K562 (cell line): ENCODE measurements around the gene CDK9. TPM values are rescaled to one million over a fixed set of nuclear protein-coding genes. Genes with fewer than 3 reads are reported as not detected.
A peak's percentile ranks its signal among the peaks of the same experiment; 100 is the strongest.

Source experiments
- CC2D1A ChIP-seq: fragments of 450-650 bp; IDR thresholded peaks from 2 replicates; pipeline ENCODE4 v1.6.1; 2017; ENCODE audit warnings: mild to moderate bottlenecking
- KDM1A ChIP-seq, 2 experiments: fragments of 450-650 bp; IDR thresholded peaks; 2 replicates each; pipeline ENCODE4 v1.6.1; 2016; ENCODE audit warnings: mild to moderate bottlenecking in 2 of 2
- MEIS2 ChIP-seq: fragments of 450-650 bp; IDR thresholded peaks from 2 replicates; pipeline ENCODE4 v1.6.1; 2014; ENCODE audit warnings: mild to moderate bottlenecking; ENCODE audit not compliant: partially characterized antibody
- MYC ChIP-seq, 2 experiments: fragments of 250-450 bp in 1 of 2; sonication (Bioruptor Pico) in 1 of 2; IDR thresholded peaks; 2 replicates each; pipeline versions ENCODE4 v1.5.1 to v1.6.1; 2012 to 2021; ENCODE audit warnings: low read depth in 2 of 2, borderline replicate concordance in 1 of 2, improper control_type of control experiment in 1 of 2, low read length in 1 of 2, mild to moderate bottlenecking in 1 of 2, moderate library complexity in 1 of 2
- ZNF778 ChIP-seq: fragments of 450-650 bp; formaldehyde crosslinking; IDR thresholded peaks from 2 replicates; pipeline ENCODE4 v1.4.0; 2020; ENCODE audit warnings: mild to moderate bottlenecking, moderate library complexity
- polyA plus RNA-seq, 8 experiments: library from polyadenylated mRNA; depleted of rRNA in 4 of 8; stranded (reverse) in 5 of 8; unstranded in 3 of 8; fragments of >200 nt; fragmentation: Nextera tagmentation in 2 of 8; fragmentation: Illumina TruSeq in 1 of 8; extraction: Ambion mirVana in 2 of 8; extraction: Trizol in 1 of 8; gene quantifications; 2 replicates each; pipeline versions ENCODE4 v1.2.1 to v1.2.3, GENCODE V29; 2011 to 2014; ENCODE audit warnings: inconsistent platforms in 1 of 8, missing spikeins in 1 of 8
- total RNA-seq, 7 experiments: library from RNA; depleted of rRNA in 6 of 7; stranded (reverse); fragments of >200 nt in 6 of 7; fragmentation: Illumina TruSeq in 2 of 7; extraction: Trizol in 2 of 7; gene quantifications; 2 replicates each; pipeline versions ENCODE4 v1.2.1 to v1.2.3, GENCODE V29; 2011 to 2021; ENCODE audit warnings: low replicate concordance in 1 of 7
- TF ChIP-seq, protein P1 (sequence below), 2 experiments: fragments of 450-650 bp; IDR thresholded peaks; 2 replicates each; pipeline ENCODE4 v1.6.1; 2016; ENCODE audit warnings: mild to moderate bottlenecking in 2 of 2, borderline replicate concordance in 1 of 2, low read depth in 1 of 2, moderate library complexity in 1 of 2
- TF ChIP-seq, protein P2 (sequence below), 2 experiments: fragments of 450-650 bp in 1 of 2; sonication (generic) in 1 of 2; formaldehyde crosslinking in 1 of 2; IDR thresholded peaks; 2 replicates each; pipeline versions ENCODE4 v1.7.1 to v1.9.0; 2016 to 2022; ENCODE audit warnings: inconsistent platforms in 1 of 2, mild to moderate bottlenecking in 1 of 2, missing genetic modification reagents in 1 of 2

CDK9 gene
- total and polyA plus RNA-seq, 9 of the 15 experiments (the other 6 are each of a cell fraction or from before 2014, with no cell fraction given): 4.2 to 78.6 (median 33.0) TPM

DNA sequence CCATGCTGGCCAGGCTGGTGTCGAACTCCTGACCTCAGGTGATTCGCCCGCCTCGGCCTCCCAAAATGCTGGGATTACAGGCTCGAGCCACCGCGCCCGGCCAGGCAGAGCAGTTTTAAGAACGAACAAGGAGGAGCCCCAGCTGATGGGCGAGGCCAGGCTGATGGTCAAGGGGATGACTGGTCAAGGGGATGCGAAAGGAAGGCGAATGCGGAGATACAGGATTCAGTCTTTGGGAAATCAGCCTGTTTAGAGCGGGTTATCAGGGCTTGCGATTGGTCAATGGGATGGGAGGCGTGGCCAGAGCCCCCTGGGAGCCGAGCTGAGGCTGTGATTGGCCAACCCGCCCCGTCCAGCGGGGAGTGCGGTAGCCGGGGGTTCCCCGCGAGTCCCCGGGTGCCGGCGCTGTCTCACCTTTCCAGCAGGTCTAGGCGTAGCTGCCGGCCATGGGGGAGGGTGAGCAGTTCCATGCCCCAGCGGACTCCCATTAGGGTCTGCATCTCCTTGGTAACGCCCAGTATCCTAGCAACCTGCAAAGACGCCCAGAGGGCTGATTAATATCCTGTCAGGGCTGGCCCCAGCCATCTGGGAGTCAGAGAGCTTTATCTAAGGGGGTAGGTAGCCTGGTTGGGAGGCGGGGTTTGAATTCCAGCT, 43.3 kb upstream of the CDK9 start (continued):
- TF ChIP-seq, protein P1, sequence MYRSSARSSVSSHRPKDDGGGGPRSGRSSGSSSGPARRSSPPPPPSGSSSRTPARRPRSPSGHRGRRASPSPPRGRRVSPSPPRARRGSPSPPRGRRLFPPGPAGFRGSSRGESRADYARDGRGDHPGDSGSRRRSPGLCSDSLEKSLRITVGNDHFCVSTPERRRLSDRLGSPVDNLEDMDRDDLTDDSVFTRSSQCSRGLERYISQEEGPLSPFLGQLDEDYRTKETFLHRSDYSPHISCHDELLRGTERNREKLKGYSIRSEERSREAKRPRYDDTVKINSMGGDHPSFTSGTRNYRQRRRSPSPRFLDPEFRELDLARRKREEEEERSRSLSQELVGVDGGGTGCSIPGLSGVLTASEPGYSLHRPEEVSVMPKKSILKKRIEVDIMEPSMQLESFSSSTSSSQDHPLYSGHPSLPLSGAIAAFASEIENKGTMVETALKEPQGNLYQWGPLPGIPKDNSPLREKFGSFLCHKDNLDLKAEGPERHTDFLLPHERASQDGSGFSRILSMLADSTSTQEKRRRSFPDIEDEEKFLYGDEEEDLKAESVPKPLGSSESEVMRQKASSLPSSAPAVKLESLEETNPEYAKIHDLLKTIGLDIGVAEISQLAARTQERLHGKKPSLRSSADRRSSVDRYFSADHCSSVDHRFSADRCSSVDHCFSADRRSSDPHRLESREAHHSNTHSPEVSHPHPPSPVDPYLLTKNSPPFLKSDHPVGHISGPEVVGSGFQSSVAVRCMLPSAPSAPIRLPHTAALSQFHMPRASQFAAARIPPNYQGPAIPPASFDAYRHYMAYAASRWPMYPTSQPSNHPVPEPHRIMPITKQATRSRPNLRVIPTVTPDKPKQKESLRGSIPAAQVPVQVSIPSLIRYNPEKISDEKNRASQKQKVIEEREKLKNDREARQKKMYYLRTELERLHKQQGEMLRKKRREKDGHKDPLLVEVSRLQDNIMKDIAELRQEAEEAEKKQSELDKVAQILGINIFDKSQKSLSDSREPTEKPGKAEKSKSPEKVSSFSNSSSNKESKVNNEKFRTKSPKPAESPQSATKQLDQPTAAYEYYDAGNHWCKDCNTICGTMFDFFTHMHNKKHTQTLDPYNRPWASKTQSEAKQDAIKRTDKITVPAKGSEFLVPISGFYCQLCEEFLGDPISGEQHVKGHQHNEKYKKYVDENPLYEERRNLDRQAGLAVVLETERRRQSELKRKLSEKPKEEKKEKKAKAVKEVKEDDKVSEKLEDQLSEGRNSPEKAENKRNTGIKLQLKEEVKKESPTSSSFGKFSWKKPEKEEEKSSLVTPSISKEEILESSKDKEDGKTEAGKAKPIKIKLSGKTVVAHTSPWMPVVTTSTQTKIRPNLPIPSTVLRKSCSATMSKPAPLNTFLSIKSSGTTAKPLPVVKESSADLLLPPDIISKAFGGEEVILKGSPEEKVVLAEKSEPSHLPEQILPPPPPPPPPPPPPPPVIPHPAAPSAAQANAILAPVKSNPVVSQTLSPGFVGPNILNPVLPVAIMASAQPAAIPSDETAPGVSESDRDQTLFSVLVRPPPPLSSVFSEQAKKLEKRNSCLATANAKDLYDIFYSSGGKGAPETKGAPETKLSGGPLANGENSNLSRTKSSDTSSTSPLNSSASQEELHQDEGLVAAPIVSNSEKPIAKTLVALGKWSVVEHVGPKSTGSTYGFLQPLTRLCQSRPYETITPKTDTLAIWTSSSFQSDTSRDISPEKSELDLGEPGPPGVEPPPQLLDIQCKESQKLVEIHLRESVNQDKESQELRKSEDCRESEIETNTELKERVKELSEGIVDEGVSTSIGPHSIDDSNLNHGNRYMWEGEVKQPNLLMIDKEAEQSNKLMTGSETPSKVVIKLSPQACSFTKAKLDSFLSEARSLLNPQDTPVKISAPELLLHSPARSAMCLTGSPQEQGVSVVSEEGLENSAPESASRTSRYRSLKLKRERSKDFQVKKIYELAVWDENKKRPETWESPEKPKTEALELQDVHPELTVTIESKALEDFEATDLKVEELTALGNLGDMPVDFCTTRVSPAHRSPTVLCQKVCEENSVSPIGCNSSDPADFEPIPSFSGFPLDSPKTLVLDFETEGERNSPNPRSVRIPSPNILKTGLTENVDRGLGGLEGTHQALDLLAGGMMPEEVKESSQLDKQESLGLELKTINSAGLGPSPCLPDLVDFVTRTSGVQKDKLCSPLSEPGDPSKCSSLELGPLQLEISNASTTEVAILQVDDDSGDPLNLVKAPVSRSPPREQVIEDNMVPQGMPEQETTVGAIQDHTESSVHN (IDR thresholded peaks at IDR 0.05; ENCODE audit: borderline replicate concordance in 1 of 2, low read depth in 1 of 2): no peak
- TF ChIP-seq, protein P2, sequence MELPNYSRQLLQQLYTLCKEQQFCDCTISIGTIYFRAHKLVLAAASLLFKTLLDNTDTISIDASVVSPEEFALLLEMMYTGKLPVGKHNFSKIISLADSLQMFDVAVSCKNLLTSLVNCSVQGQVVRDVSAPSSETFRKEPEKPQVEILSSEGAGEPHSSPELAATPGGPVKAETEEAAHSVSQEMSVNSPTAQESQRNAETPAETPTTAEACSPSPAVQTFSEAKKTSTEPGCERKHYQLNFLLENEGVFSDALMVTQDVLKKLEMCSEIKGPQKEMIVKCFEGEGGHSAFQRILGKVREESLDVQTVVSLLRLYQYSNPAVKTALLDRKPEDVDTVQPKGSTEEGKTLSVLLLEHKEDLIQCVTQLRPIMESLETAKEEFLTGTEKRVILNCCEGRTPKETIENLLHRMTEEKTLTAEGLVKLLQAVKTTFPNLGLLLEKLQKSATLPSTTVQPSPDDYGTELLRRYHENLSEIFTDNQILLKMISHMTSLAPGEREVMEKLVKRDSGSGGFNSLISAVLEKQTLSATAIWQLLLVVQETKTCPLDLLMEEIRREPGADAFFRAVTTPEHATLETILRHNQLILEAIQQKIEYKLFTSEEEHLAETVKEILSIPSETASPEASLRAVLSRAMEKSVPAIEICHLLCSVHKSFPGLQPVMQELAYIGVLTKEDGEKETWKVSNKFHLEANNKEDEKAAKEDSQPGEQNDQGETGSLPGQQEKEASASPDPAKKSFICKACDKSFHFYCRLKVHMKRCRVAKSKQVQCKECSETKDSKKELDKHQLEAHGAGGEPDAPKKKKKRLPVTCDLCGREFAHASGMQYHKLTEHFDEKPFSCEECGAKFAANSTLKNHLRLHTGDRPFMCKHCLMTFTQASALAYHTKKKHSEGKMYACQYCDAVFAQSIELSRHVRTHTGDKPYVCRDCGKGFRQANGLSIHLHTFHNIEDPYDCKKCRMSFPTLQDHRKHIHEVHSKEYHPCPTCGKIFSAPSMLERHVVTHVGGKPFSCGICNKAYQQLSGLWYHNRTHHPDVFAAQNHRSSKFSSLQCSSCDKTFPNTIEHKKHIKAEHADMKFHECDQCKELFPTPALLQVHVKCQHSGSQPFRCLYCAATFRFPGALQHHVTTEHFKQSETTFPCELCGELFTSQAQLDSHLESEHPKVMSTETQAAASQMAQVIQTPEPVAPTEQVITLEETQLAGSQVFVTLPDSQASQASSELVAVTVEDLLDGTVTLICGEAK (IDR thresholded peaks at IDR 0.05): 0 out of 2 replicates have a peak, but pooled peaks have one; percentile 15
- TF ChIP-seq, protein P2 (CRISPR knock-in tag; IDR thresholded peaks at IDR 0.05): no peak
- no peak for TF ChIP-seq CC2D1A
- TF ChIP-seq MEIS2: peak; percentile 99
- TF ChIP-seq MYC (IDR thresholded peaks at IDR 0.05; ENCODE audit: low read depth, low read length): no peak
- no peak for TF ChIP-seq MYC (CRISPR knock-in tag; IDR thresholded peaks at IDR 0.05; ENCODE audit: borderline replicate concordance, low read depth)
- peak; percentile 71 to 76 for TF ChIP-seq KDM1A (IDR thresholded peaks at IDR 0.05)
- no peak for TF ChIP-seq ZNF778 (CRISPR knock-in tag)
